GM18870 (cell line): Measurements from ENCODE around the gene AGBL1.
"Not testable (repeated sequence)": the region's sequence is repeated elsewhere in the genome, so short reads cannot be mapped to it uniquely, and the experiment has no call there.

Source experiments
- ATAC-seq: cut with Tn5 transposase; IDR thresholded peaks from one replicate; pipeline ENCODE4 v1.9.1; 2021; ENCODE audit warnings: moderate library complexity; ENCODE audit not compliant: unreplicated experiment

AGBL1 gene

GRCh38 chr15:86392296-86392695 lies 312.6 kb downstream of the AGBL1 start:
- no peak for ATAC-seq

GRCh38 chr15:86392874-86393273 lies 313.2 kb downstream of the AGBL1 start:
- no peak for ATAC-seq

GRCh38 chr15:86394866-86395265 lies 315.2 kb downstream of the AGBL1 start:
- ATAC-seq, result no peak

GRCh38 chr15:86399041-86399954 lies 319.6 kb downstream of the AGBL1 start:
- ATAC-seq, result no peak

GRCh38 chr15:86403221-86403620 lies 323.6 kb downstream of the AGBL1 start:
- no peak for ATAC-seq

- no peak for ATAC-seq
Observed at GRCh38 chr15:86403914-86404583, 324.4 kb downstream of the AGBL1 start.

GRCh38 chr15:86408261-86408660 lies 328.6 kb downstream of the AGBL1 start:
- ATAC-seq, result no peak

- ATAC-seq, result no peak
Observed at GRCh38 chr15:86411916-86412315, 332.2 kb downstream of the AGBL1 start.

- no peak for ATAC-seq
Observed at GRCh38 chr15:86413191-86413590, 333.5 kb downstream of the AGBL1 start.

GRCh38 chr15:86425746-86426145 lies 346.1 kb downstream of the AGBL1 start:
- ATAC-seq, result no peak

- no peak for ATAC-seq
Observed at GRCh38 chr15:86432861-86433260, 353.2 kb downstream of the AGBL1 start.

- no peak for ATAC-seq
Observed at GRCh38 chr15:86433983-86434382, 354.3 kb downstream of the AGBL1 start.

GRCh38 chr15:86439614-86440013 lies 359.9 kb downstream of the AGBL1 start:
- no peak for ATAC-seq

- ATAC-seq, result no peak
Observed at GRCh38 chr15:86444527-86444926, 364.9 kb downstream of the AGBL1 start.

GRCh38 chr15:86445579-86446252 lies 366.0 kb downstream of the AGBL1 start:
- no peak for ATAC-seq

GRCh38 chr15:86446253-86446640 lies 366.6 kb downstream of the AGBL1 start:
- ATAC-seq, result no peak

GRCh38 chr15:86465470-86466039 lies 385.9 kb downstream of the AGBL1 start:
- ATAC-seq, result not testable (repeated sequence)

GRCh38 chr15:86481720-86482119 lies 402.0 kb downstream of the AGBL1 start:
- ATAC-seq, result no peak

GRCh38 chr15:86483936-86484335 lies 404.3 kb downstream of the AGBL1 start:
- ATAC-seq, result peak; percentile 52

GRCh38 chr15:86488046-86488445 lies 408.4 kb downstream of the AGBL1 start:
- no peak for ATAC-seq

GRCh38 chr15:86489981-86490380 lies 410.3 kb downstream of the AGBL1 start:
- ATAC-seq, result no peak
